HG03045 (cell line): ENCODE results near the gene RC3H2.

Experiments used
- ATAC-seq: cut with Tn5 transposase; IDR thresholded peaks from one replicate; pipeline ENCODE4 v1.9.1; 2021; ENCODE audit warnings: mild to moderate bottlenecking, moderate library complexity; ENCODE audit not compliant: unreplicated experiment

The RC3H2 gene

DNA sequence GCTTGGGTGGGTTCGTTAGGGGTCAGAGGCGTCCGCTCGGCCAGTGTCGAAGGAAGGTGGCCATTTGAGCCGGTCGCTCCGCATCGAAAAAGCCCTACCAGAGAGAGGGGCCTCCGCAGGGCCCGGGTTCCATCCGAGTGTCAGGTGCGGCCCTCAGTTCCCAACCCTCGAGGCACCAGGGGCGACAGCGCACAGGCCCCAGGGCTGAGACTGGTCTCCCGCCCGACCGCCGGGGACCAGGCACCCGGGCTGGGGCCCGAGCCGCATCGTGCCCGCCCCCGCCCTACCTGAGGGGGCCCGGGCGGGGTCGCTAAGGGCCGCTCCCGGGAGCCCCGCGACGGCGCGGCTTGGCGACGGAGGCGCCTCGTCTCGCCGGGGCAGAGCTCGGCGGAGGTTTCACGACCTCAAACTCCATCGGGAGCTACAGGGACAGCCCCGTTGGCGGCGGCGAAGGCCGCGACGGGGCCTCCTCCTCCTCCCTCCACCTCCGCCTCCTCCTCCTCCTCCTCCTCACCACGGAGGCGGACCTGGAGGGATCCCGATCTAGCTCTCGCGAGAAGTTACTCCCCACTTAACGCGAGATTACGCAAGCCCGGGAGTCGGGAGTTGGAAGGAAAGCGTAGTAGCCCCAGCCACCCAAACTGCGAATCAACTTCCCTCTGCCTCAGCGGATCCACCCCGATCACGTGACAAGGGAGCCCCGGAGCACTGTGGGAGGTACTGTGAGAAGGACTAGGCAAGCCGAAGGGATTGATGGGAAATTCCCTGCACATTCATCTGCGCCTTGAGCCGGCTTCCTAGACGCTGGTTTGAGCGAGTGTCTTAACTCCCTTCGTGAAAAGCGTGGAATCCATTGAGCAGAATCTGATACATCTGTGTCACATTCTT lies at the start of gene RC3H2:
RC3H2 (minus strand) TSS at position 537 of the 888 bp plus-strand sequence. CDS start 7,850 bp downstream, outside the sequence.
- ATAC-seq = peak; percentile 88

GRCh38 chr9:122954253-122954691 lies 49.1 kb upstream of the RC3H2 start:
- ATAC-seq = no peak

GRCh38 chr9:122951056-122951455 lies 45.9 kb upstream of the RC3H2 start:
- no peak for ATAC-seq

DNA sequence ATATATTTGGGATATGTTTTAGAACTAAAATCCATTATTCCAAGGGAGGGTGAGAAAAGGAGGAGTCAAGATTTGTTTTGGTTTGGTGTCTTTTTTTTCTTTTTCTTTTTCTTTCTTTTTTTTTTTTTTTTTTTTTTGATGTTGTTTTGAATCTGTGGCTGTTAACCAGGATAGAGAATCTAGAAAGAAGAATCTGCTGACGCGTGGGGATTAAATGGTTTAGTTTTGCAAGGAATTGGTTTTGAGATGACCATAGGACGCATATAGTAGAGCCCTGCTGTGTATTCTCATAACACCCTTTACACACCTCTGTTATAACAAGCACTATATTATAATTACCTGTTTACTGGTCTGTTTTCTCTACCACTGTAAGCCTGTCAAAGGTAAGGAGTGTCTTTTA lies 45.1 kb upstream of the RC3H2 start:
- ATAC-seq = no peak

GRCh38 chr9:122949696-122950095 lies 44.5 kb upstream of the RC3H2 start:
- no peak for ATAC-seq

DNA sequence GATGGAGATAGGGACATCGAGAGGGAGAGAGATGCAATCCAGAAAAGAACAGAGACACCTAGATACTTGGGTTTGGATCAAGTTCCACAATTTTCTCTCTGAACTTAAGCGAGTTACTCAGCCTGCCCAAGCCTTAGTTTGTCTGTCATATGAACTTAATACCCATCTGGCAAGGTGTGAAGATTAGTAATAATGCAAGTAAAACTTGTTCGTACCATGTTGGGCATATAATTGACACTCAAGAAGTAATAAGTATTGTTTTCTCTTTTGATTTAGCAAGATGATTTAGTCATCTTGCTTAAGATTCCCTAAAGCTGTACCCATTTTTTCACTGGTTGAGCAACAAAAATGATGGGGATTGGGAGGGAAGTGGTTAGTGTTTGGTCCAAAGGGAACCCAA lies 43.2 kb upstream of the RC3H2 start:
- no peak for ATAC-seq

DNA sequence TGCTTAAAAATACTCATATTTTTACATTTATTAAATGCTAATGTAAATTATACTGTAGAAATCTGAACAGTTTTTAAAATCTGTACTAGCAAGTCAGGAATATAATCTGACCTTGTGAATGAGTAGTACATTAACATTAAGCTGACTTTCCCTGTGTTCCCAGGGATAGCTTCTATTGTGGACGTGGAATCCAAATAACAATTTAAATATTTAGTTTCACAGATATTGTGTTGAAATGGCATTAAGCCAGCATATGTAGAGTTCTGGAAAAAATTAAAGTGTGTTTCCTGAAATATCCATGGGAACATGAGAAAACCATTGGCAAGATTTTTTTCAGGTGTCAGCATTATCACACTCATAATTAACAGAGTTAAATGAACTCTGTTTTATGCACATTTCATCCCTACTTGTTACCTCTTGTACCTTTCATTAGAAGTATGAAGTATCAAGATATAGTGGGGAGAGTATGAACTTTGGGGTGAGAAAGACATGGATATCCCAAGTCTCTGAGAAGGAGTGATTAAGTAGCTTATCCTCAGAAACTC lies 41.4 kb upstream of the RC3H2 start:
- no peak for ATAC-seq

GRCh38 chr9:122944960-122945888 lies 40.1 kb upstream of the RC3H2 start:
- no peak for ATAC-seq

DNA sequence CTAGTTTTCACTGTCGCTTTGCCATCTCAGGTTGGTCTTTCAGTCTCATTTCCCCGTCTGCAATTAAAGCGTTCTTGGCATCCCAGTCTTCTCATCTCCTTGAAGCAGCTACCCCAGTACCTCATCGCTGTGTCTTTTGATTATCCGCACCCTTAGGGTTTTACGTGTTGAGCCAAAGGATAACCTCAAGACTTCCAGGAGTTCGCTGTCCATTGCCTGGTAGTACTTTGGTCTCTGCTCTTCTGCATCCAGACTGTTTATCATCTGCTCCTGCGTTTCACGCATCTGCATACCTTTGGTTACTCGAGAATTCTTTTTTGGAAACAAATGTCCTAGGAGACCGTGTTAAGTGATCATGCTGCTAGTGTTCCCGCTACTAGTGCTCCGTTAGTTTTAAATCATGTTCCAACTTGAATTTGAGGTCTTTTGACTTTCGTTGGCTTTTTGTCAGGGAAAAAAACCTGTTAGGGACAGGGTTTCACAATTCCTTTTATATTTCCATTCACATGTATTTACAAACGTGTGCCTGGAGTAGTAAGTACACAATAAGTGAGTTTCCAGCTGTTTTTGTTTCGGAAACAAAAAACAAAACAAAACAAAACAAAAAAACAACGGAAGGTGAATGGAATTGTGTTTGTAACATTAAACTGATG lies 36.5 kb upstream of the RC3H2 start:
- ATAC-seq = no peak

GRCh38 chr9:122940749-122941581 lies 35.8 kb upstream of the RC3H2 start, which contains the start of gene RABGAP1:
TSS of gene RABGAP1 (plus strand) at chr9:122941020. CDS start at chr9:122957060, 16,040 bp downstream.
- peak; percentile 99 for ATAC-seq

GRCh38 chr9:122940454-122940748 lies 35.2 kb upstream of the RC3H2 start:
- ATAC-seq = no peak

DNA sequence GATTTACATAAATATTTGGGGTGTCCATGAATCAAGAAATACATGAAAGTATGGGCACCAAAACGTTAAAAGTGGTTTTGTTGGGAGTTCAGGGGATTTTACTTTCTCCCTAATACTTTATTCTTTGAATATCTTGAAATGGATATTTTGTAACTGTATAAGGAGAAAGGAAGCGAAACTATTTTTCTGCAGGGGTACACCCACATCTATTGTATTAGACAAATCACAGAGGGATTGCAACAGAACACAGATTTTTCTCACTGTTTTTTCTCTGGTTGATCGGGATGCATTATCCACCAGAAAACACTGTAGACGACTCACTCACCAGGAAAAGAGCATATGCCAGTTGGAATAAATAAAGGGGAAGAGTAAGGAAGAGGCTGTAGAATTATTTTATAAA lies 34.4 kb upstream of the RC3H2 start:
- no peak for ATAC-seq

DNA sequence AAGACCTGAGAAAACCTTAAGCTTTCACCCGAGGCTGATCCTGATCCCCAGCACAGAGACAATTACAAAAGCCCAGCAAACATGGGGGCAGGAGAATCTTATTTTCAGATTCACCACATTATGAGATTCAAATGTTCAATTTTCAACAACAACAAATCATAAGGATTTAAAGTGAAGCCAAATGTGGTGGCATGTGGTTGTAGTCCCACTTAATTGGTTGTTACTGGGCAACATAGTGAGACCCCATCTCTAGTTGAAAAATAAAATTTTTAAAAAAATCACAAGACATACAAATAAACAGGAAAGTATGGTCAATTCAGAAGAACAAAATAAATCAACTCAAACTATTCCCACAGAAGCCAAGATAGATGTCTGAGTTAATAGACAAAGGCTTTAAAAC lies 31.7 kb upstream of the RC3H2 start:
- ATAC-seq = no peak

DNA sequence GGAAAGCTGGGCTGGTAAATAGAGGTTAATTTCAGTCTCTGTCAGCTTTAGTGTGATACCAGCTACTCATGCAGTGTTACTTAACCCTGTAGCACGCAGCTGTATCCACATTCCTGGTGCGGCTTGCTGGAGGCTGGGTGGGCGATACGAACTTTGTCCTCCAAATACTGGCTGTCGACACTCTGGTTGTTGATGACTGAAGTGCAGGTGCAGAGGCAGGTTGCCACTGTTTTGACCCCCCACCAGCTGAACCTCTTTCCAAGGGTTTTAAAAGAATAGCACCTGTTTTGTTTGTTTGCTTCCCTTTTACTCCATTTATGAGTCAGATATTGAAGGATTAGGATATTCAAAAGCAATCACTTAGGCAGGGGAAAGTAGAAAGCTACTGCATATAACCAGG lies 31.3 kb upstream of the RC3H2 start:
- no peak for ATAC-seq

DNA sequence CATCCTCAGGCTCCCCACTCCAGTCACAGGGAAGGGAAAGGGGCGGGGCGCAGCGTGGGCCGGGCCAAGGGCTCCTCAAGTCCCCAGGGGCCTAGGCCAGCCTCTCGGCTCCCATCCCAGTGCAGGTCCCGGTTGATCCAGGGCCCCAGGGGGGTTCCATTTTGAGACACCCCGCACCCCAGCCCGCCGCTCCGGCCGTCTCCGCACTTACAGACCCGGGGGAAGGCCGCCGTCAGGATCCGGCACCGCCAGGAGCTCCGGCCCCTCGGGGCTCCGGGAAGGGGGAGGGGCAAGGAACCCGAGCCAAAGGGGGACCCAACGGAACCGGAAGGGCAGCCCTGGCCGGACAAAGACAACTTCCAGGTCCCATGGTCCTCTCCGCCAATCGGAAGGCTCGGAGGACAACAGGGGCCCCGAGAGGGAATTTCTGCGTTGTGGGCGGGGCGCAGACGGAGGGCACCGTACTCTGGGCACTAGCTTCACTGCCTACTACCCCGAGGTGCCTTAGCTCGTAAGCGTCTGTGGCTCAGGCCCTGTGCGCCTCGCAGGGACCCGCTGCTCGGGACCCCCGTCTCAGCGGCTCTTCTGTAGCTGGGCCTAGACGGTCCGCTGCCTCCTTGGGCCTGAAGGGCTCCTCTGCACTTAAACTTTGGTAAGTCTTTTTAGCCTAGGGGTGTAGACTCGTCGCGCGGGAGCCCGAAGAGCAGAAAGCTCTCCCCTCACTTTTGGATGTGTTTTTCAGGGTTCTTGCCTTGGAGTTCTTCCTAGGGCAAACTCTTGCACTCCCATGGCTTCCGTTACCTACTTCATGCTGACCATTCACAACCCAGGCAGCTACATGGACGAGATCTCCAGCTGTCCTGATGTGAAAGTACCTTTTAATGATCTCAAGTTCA lies 26.3 kb upstream of the RC3H2 start, which contains the start of gene ZBTB26:
ZBTB26 (minus strand) TSS at position 287 of the 896 bp plus-strand sequence. CDS start 11,578 bp downstream, outside the sequence.
- peak; percentile 93 for ATAC-seq

DNA sequence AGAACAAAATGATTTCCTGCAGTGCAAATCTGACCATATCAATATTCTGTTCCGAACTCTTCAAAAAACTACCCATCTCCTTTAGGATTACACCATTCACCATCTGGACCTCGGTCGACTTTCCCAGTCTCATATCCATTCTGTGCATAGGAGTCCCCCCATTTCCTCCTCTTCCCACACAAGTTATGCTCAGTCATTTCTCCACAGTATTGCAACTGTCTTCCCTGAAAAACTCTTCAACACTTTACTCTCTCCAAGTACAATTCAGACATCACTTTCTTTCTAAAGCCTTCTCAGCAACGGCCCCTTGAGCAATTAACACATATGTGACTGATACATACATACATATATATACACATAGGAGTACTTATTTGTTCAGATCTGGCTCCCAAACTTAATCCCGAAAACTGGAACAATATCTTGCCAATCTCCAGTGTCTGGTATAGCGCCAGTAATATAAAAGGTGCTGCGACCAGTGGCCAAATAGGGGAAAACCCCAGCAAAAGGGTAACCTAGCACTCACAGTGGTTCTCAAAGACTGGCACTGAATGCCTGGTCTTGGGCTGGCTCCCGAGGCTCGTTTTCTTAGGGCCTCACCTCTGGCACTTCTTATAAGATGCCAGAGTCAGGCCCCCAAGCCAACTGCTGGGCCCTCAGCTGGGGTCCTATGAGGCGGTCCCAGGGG lies 25.5 kb upstream of the RC3H2 start:
- no peak for ATAC-seq

GRCh38 chr9:122929796-122930354 lies 24.7 kb upstream of the RC3H2 start:
- no peak for ATAC-seq

- no peak for ATAC-seq
Measured at GRCh38 chr9:122923947-122924346, 18.8 kb upstream of the RC3H2 start.
